Right lobe of liver (tissue), 4 donors: ENCODE results near the gene NVL.

Source experiments
- CTCF ChIP-seq, 4 donors: fragments of 200-600 bp in 3 of 4; fragments of 450-650 bp in 1 of 4; IDR thresholded peaks; one replicate each; pipeline versions ENCODE4 v1.5.1 to v1.8.0; 2016 to 2022; ENCODE audit warnings: antibody characterized with exemption in 4 of 4, mild to moderate bottlenecking in 2 of 4
- POLR2A ChIP-seq: fragments of 450-650 bp; IDR thresholded peaks from one replicate; pipeline ENCODE4 v1.6.1; 2017; ENCODE audit warnings: antibody characterized with exemption, mild to moderate bottlenecking
- donor health status: DM: no; HTN: no; CAD: no.
- donor health status: DM: no; HTN: no; CAD: no.
- donor health status: DM: no; HTN: yes; CAD: no.

GRCh38 chr1:224182866-224183590 lies 146.9 kb downstream of the NVL start, which contains the start of gene DEGS1:
- TF ChIP-seq CTCF (IDR thresholded peaks at IDR 0.05) (no peak), POLR2A (peak; percentile 95)
